ENCODE measurements around the gene RPL28.

The RPL28 gene

GRCh38 chr19:55385724-55386492, at the start of gene RPL28:
Gene RPL28, plus strand, starts transcription at chr19:55385932. Its CDS starts 426 bp downstream, at chr19:55386358.
- DNase-seq (ENCODE audit: low read depth in 4 of 4, low spot score in 1 of 4) = peak; percentile 94 to 97 (median 95)

- no peak for DNase-seq (ENCODE audit: low read depth in 4 of 4, low spot score in 1 of 4)
Measured at GRCh38 chr19:55336101-55336500, 49.6 kb upstream of the RPL28 start.

GRCh38 chr19:55339105-55339888, 46.4 kb upstream of the RPL28 start, which contains the start of gene KMT5C:
Gene KMT5C, plus strand, starts transcription at chr19:55339876. Its CDS starts 2,061 bp downstream, at chr19:55341937.
- DNase-seq (ENCODE audit: low read depth in 4 of 4, low spot score in 1 of 4) = peak; percentile 100

GRCh38 chr19:55339889-55340783, 45.6 kb upstream of the RPL28 start:
- DNase-seq (ENCODE audit: low read depth in 4 of 4, low spot score in 1 of 4) = no peak

GRCh38 chr19:55340784-55341147, 45.0 kb upstream of the RPL28 start:
- no peak for DNase-seq (ENCODE audit: low read depth in 4 of 4, low spot score in 1 of 4)

GRCh38 chr19:55341171-55341588, 44.6 kb upstream of the RPL28 start:
- peak; percentile 18 to 72 (median 37) for DNase-seq (ENCODE audit: low read depth in 4 of 4, low spot score in 1 of 4)

- DNase-seq (ENCODE audit: low read depth in 4 of 4, low spot score in 1 of 4) = no peak
Measured at GRCh38 chr19:55341595-55342531, 43.9 kb upstream of the RPL28 start.

GRCh38 chr19:55344444-55344843, 41.3 kb upstream of the RPL28 start:
- DNase-seq (ENCODE audit: low read depth in 4 of 4, low spot score in 1 of 4) = no peak

GRCh38 chr19:55345101-55345817, 40.5 kb upstream of the RPL28 start:
- DNase-seq (ENCODE audit: low read depth in 4 of 4, low spot score in 1 of 4) = no peak

- no peak for DNase-seq (ENCODE audit: low read depth in 4 of 4, low spot score in 1 of 4)
Measured at GRCh38 chr19:55345818-55346724, 39.7 kb upstream of the RPL28 start.

GRCh38 chr19:55346725-55347441, 38.8 kb upstream of the RPL28 start:
- no peak for DNase-seq (ENCODE audit: low read depth in 4 of 4, low spot score in 1 of 4)

- no peak for DNase-seq (ENCODE audit: low read depth in 4 of 4, low spot score in 1 of 4)
Measured at GRCh38 chr19:55347442-55348009, 38.2 kb upstream of the RPL28 start.

- no peak for DNase-seq (ENCODE audit: low read depth in 4 of 4, low spot score in 1 of 4)
Measured at GRCh38 chr19:55348317-55349034, 37.3 kb upstream of the RPL28 start.

- DNase-seq (ENCODE audit: low read depth in 4 of 4, low spot score in 1 of 4) = no peak
Measured at GRCh38 chr19:55350620-55351315, 35.0 kb upstream of the RPL28 start.

GRCh38 chr19:55352040-55352439, 33.7 kb upstream of the RPL28 start:
- DNase-seq (ENCODE audit: low read depth in 4 of 4, low spot score in 1 of 4) = no peak

GRCh38 chr19:55352549-55353145, 33.1 kb upstream of the RPL28 start:
- no peak for DNase-seq (ENCODE audit: low read depth in 4 of 4, low spot score in 1 of 4)
